NB4 (cell line): Measurements from ENCODE around the gene EGR1.

Experiments used
- MYC ChIP-seq: IDR thresholded peaks from 2 replicates; pipeline ENCODE4 v1.6.1; 2011; ENCODE audit warnings: low read depth, low read length
- TF ChIP-seq, protein P1 (sequence below): IDR thresholded peaks from one replicate; pipeline ENCODE4 v1.5.1; 2012; ENCODE audit warnings: low read depth, low read length

DNA sequence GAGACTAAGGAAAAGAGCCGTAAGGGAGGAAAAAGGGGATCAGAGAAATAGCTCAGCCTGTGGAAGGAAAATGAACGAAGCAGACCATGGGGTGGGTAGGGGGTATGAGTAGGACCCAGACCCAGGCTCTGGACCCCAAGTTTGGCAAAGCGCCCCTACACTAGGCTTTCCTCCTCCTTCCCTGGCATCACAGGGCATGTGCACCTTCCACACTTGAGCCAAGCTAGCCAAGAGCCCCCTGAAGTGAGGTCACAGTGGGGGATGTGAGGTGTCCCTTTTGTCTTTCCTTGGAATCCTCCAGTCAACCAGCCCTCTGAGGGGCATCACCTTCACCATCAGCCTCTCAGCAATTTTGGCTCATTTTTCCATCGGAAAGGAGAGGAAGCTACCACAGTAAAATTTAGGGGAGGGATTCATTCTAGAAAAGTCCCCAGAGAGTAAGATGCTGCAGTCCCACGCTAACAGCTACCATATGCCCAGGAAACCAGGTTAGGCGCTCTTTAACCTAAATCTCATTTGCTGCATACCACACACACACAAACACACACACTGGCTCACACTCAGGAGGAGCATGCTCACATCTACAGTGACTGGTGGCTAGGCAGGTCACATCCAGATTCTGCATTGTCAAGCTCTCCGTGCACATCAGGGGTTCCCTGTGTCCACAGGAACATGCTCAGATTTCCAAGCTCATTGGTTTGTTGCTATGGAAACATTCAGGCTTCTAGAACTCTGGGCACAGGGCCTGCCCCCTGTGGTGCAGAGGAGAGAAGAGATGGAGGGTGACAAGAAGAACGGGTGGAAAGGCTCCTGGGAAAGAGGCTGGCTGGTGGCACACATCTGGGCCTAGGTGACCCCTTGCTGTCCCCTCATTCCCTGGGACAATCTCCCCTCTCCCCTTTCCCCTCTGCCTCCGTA, 16.5 kb upstream of the EGR1 start:
- TF ChIP-seq, protein P1, sequence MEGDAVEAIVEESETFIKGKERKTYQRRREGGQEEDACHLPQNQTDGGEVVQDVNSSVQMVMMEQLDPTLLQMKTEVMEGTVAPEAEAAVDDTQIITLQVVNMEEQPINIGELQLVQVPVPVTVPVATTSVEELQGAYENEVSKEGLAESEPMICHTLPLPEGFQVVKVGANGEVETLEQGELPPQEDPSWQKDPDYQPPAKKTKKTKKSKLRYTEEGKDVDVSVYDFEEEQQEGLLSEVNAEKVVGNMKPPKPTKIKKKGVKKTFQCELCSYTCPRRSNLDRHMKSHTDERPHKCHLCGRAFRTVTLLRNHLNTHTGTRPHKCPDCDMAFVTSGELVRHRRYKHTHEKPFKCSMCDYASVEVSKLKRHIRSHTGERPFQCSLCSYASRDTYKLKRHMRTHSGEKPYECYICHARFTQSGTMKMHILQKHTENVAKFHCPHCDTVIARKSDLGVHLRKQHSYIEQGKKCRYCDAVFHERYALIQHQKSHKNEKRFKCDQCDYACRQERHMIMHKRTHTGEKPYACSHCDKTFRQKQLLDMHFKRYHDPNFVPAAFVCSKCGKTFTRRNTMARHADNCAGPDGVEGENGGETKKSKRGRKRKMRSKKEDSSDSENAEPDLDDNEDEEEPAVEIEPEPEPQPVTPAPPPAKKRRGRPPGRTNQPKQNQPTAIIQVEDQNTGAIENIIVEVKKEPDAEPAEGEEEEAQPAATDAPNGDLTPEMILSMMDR, result no peak
- TF ChIP-seq MYC, result no peak
